IMR-90 (cell line): ENCODE measurements around the gene ST6GALNAC2. TPM values are rescaled to one million over a fixed set of nuclear protein-coding genes. Genes with fewer than 3 reads are reported as not detected.
"Not testable (repeated sequence)": the region's sequence is repeated elsewhere in the genome, so short reads cannot be mapped to it uniquely, and the experiment has no call there.

ENCODE experiments used
- ATAC-seq: fragments of 200-7000 bp; cut with Tn5 transposase; 2 replicates; pipeline ENCODE4 v1.9.1; 2020; ENCODE audit warnings: low read depth, mild to moderate bottlenecking, moderate library complexity
- BruUV-seq: library from RNA; stranded (reverse); fragments of 400-500 nt; replicated peaks from 2 replicates; lab custom pipeline; 2021; lab: Mats Ljungman, UMichigan
- CTCF ChIA-PET: fragments of 300-600 bp; formaldehyde crosslinking; extraction: SDS; loops from one replicate; lab custom pipeline; 2021; ENCODE audit warnings: antibody characterized with exemption; lab: Yijun Ruan, JAX
- POLR2A ChIA-PET: fragments of 300-600 bp; sonication (Branson Sonifier 250); formaldehyde crosslinking; loops from one replicate; lab custom pipeline; 2022; ENCODE audit warnings: antibody characterized with exemption; ENCODE audit not compliant: unreplicated experiment; lab: Charles Lee
- DNase-seq: peaks from one replicate; pipeline ENCODE4 v3.0.0; 2013
- H2AFZ ChIP-seq: replicated peaks from 2 replicates; pipeline ENCODE3; 2013; ENCODE audit warnings: low read length, mild to moderate bottlenecking; ENCODE audit not compliant: poor library complexity
- H2AK5ac ChIP-seq: 2 replicates; pipeline ENCODE4 v1.6.1; 2013; ENCODE audit warnings: low read depth, low read length, inconsistent platforms
- H2AK9ac ChIP-seq: replicated peaks from 2 replicates; pipeline ENCODE3; 2013; ENCODE audit warnings: mild to moderate bottlenecking, low read depth, low read length, moderate library complexity; ENCODE audit not compliant: poor library complexity
- H2BK120ac ChIP-seq: 2 replicates; pipeline ENCODE4 v1.6.1; 2013; ENCODE audit warnings: low read depth, low read length, inconsistent platforms
- H2BK15ac ChIP-seq: 3 replicates; pipeline ENCODE4 v1.6.1; 2013; ENCODE audit warnings: low read depth, low read length, inconsistent platforms
- H2BK20ac ChIP-seq: 2 replicates; pipeline ENCODE4 v1.6.1; 2013; ENCODE audit warnings: low read depth, mild to moderate bottlenecking, inconsistent platforms, low read length, moderate library complexity
- H2BK5ac ChIP-seq: 2 replicates; pipeline ENCODE4 v1.6.1; 2013; ENCODE audit warnings: mild to moderate bottlenecking, low read depth, low read length, inconsistent platforms; ENCODE audit not compliant: poor library complexity, severe bottlenecking
- H3K14ac ChIP-seq: replicated peaks from 2 replicates; pipeline ENCODE4 v1.6.1; 2013; ENCODE audit warnings: low read depth, low read length, inconsistent platforms
- H3K18ac ChIP-seq: 2 replicates; pipeline ENCODE4 v1.6.1; 2013; ENCODE audit warnings: low read depth, low read length, control low read depth
- H3K23ac ChIP-seq: 2 replicates; pipeline ENCODE4 v1.6.1; 2013; ENCODE audit warnings: low read depth, low read length, inconsistent platforms
- H3K27ac ChIP-seq: 2 replicates; pipeline ENCODE4 v1.5.1; 2013; ENCODE audit warnings: mild to moderate bottlenecking, control low read depth, low read length; ENCODE audit not compliant: insufficient read depth
- H3K27me3 ChIP-seq: 2 replicates; pipeline ENCODE4 v1.6.1; 2013; ENCODE audit warnings: low read length; ENCODE audit not compliant: control insufficient read depth, insufficient read depth
- H3K36me3 ChIP-seq: 2 replicates; pipeline ENCODE4 v1.6.1; 2013; ENCODE audit warnings: low read length, mixed read lengths; ENCODE audit not compliant: control insufficient read depth, insufficient read depth
- H3K4ac ChIP-seq: 2 replicates; pipeline ENCODE4 v1.6.1; 2013; ENCODE audit warnings: low read depth, low read length, inconsistent platforms
- H3K4me1 ChIP-seq: 2 replicates; pipeline ENCODE4 v1.6.1; 2013; ENCODE audit warnings: low read length, mixed read lengths; ENCODE audit not compliant: control insufficient read depth, insufficient read depth
- H3K4me2 ChIP-seq: 2 replicates; pipeline ENCODE4 v1.6.1; 2013; ENCODE audit warnings: low read depth, mild to moderate bottlenecking, control low read depth, low read length, moderate library complexity
- H3K4me3 ChIP-seq: 2 replicates; pipeline ENCODE4 v1.5.1; 2013; ENCODE audit warnings: low read depth, mild to moderate bottlenecking, control low read depth, low read length, moderate library complexity; ENCODE audit not compliant: insufficient read depth
- H3K56ac ChIP-seq: 2 replicates; pipeline ENCODE4 v1.6.1; 2013; ENCODE audit warnings: low read length, inconsistent platforms; ENCODE audit not compliant: insufficient read depth; ENCODE audit errors: extremely low read depth
- H3K79me1 ChIP-seq, 2 experiments: 2 replicates each; pipeline ENCODE4 v1.6.1; 2013; ENCODE audit warnings: low read length in 2 of 2, inconsistent platforms in 1 of 2, low read depth in 1 of 2
- H3K9ac ChIP-seq: 2 replicates; pipeline ENCODE4 v1.6.1; 2013; ENCODE audit warnings: low read depth, low read length, control low read depth
- H3K9me1 ChIP-seq: 2 replicates; pipeline ENCODE4 v1.6.1; 2013; ENCODE audit warnings: low read length, inconsistent platforms; ENCODE audit not compliant: insufficient read depth
- H3K9me3 ChIP-seq: 2 replicates; pipeline ENCODE4 v1.6.1; 2013; ENCODE audit warnings: low read length; ENCODE audit not compliant: control insufficient read depth, insufficient read depth
- H4K20me1 ChIP-seq: 2 replicates; pipeline ENCODE4 v1.6.1; 2013; ENCODE audit warnings: low read length, inconsistent platforms; ENCODE audit not compliant: insufficient read depth
- H4K5ac ChIP-seq: 2 replicates; pipeline ENCODE4 v1.6.1; 2013; ENCODE audit warnings: mild to moderate bottlenecking, low read depth, low read length, control low read depth
- H4K8ac ChIP-seq, 2 experiments: 2 replicates each; pipeline ENCODE4 v1.6.1; 2013; ENCODE audit warnings: low read depth in 2 of 2, low read length in 2 of 2, control low read depth in 1 of 2, inconsistent platforms in 1 of 2
- H4K91ac ChIP-seq: 2 replicates; pipeline ENCODE4 v1.6.1; 2013; ENCODE audit warnings: low read depth, low read length, inconsistent platforms; ENCODE audit not compliant: insufficient read depth
- CEBPB ChIP-seq: IDR thresholded peaks from 2 replicates; pipeline ENCODE4 v1.6.1; 2012; ENCODE audit warnings: low read depth, low read length, improper control_type of control experiment
- WGBS, 2 experiments: methylation state at CpG; one replicate each; pipeline versions ENCODE4 v1.1.5 to v1.1.7; 2013; ENCODE audit warnings: missing lambda C conversion rate in 2 of 2; ENCODE audit not compliant: insufficient read length in 1 of 2; ENCODE audit errors: extremely low coverage in 2 of 2; 5-methylcytosine and 5-hydroxymethylcytosine counted together
- dilution Hi-C: fragments of 300-500 bp; cut with HindIII; formaldehyde crosslinking; loops from one replicate; pipeline ENCODE4 v1.14.3; 2018; ENCODE audit warnings: low sequenced_read_pairs; ENCODE audit not compliant: unreplicated experiment
- in situ Hi-C: fragments of 300-500 bp; cut with MboI; formaldehyde crosslinking; loops from 3 replicates; pipeline ENCODE4 v1.14.3; 2019; ENCODE audit warnings: low sequenced_read_pairs, inconsistent platforms, mixed read lengths
- intact Hi-C: fragments of 100-400 bp; cut with micrococcal nuclease; formaldehyde crosslinking; loops from 2 replicates; pipeline ENCODE4 v1.10.0; 2022
- polyA plus RNA-seq, 3 experiments: library from polyadenylated mRNA; depleted of rRNA; stranded (reverse); fragments of >200 nt; gene quantifications; 2 replicates each; pipeline ENCODE4 v1.2.3, GENCODE V29; 2012; ENCODE audit warnings: low replicate concordance in 1 of 3
- total RNA-seq: library from RNA; depleted of rRNA; stranded (reverse); fragments of >200 nt; gene quantifications from 2 replicates; pipeline ENCODE4 v1.2.3, GENCODE V29; 2012

ST6GALNAC2 gene
- total and polyA plus RNA-seq, 2 of the 4 experiments (the other 2 are of a cell fraction) = 0.10 TPM; not detected in 1

- H3K4me1 ChIP-seq, H4K91ac ChIP-seq, in situ Hi-C loops, H3K9ac ChIP-seq, POLR2A ChIA-PET, H3K79me1 ChIP-seq, H3K27ac ChIP-seq, H4K5ac ChIP-seq, H2BK20ac ChIP-seq, H3K9me1 ChIP-seq, intact Hi-C loops, H3K4me3 ChIP-seq, H3K14ac ChIP-seq, H2BK120ac ChIP-seq, H2AFZ ChIP-seq, H3K23ac ChIP-seq, ATAC-seq, H4K8ac ChIP-seq, H4K20me1 ChIP-seq, BruUV-seq, DNase-seq, H3K27me3 ChIP-seq, H3K18ac ChIP-seq, H2BK15ac ChIP-seq, H3K9me3 ChIP-seq, dilution Hi-C loops, H3K4ac ChIP-seq, CTCF ChIA-PET, H3K56ac ChIP-seq, H2BK5ac ChIP-seq, H3K36me3 ChIP-seq, H2AK9ac ChIP-seq, H2AK5ac ChIP-seq, H3K4me2 ChIP-seq: not testable (repeated sequence)
- no CpG with 5 or more reads among the region's 13 CpGs for WGBS, 2 experiments
- TF ChIP-seq CEBPB = 0 out of 2 replicates have a peak, but pooled peaks have one; percentile 4
These were observed 25.6 kb upstream of the ST6GALNAC2 start for GRCh38 chr17:76611080-76611749.

DNA sequence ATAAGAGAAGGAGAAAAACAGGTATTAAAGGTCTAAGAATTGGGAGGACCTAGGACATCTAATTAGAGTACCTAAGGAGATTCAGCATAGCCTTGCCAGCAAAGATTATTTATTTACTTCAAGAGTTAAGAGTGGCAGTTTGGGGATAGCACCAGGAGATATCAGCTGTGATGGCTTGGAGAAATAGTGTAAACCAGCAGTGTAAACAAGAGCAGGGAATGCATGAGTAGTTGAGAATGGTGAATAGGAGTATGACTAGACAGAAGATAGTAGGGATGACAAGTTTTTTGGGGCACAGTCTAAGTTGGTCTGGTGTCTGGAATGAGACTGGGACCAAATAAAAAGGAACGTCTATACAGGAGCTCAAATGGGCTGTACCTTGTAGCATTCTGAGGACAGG, 21.0 kb upstream of the ST6GALNAC2 start:
- H4K91ac ChIP-seq, H3K36me3 ChIP-seq, H3K4me1 ChIP-seq, POLR2A ChIA-PET, H2AK9ac ChIP-seq, H3K4me3 ChIP-seq, CTCF ChIA-PET, in situ Hi-C loops, H3K56ac ChIP-seq, dilution Hi-C loops, H3K9me1 ChIP-seq, H4K20me1 ChIP-seq, BruUV-seq, DNase-seq, H4K8ac ChIP-seq, H2BK120ac ChIP-seq, H3K14ac ChIP-seq, ATAC-seq, H3K18ac ChIP-seq, H3K27me3 ChIP-seq, H2AFZ ChIP-seq, H3K23ac ChIP-seq, intact Hi-C loops, H2BK15ac ChIP-seq, H4K5ac ChIP-seq, H2BK5ac ChIP-seq, H3K4me2 ChIP-seq, H2BK20ac ChIP-seq, H3K79me1 ChIP-seq, H3K4ac ChIP-seq, H3K27ac ChIP-seq, H3K9me3 ChIP-seq, H2AK5ac ChIP-seq, H3K9ac ChIP-seq: not testable (repeated sequence)
- WGBS, 2 experiments = no CpG with 5 or more reads among the region's 1 CpG
